ENCODE data around the gene MAP2K5.

DNA sequence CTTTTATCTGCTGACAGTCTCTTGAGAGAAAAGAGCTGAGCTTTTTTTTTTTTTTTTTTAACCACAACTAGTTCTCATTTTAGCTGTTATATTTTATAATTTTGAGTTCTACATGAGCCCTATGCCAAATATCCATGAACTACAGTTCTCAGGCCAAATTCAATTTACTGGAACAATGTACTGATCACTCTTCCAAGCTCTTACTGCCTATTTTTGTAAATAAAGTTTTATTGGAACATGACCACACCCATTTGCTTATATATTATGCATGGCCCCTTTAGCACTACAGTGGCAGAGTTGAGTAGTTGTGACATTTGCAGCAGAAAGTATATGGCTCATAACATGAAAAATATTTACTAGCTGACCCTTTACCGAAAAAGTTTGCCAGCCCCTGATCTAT lies 153.6 kb downstream of the MAP2K5 start:
- TF ChIP-seq, protein P1, sequence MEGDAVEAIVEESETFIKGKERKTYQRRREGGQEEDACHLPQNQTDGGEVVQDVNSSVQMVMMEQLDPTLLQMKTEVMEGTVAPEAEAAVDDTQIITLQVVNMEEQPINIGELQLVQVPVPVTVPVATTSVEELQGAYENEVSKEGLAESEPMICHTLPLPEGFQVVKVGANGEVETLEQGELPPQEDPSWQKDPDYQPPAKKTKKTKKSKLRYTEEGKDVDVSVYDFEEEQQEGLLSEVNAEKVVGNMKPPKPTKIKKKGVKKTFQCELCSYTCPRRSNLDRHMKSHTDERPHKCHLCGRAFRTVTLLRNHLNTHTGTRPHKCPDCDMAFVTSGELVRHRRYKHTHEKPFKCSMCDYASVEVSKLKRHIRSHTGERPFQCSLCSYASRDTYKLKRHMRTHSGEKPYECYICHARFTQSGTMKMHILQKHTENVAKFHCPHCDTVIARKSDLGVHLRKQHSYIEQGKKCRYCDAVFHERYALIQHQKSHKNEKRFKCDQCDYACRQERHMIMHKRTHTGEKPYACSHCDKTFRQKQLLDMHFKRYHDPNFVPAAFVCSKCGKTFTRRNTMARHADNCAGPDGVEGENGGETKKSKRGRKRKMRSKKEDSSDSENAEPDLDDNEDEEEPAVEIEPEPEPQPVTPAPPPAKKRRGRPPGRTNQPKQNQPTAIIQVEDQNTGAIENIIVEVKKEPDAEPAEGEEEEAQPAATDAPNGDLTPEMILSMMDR (conservative IDR thresholded peaks at IDR 0.05; ENCODE audit: low read length): no peak
- TF ChIP-seq EZH2phosphoT487 (IDR thresholded peaks at IDR 0.05; ENCODE audit: borderline replicate concordance): no peak
